HG03045 (cell line): ENCODE measurements around the gene NCOA3.
A peak's percentile ranks its signal among the peaks of the same experiment; 100 is the strongest.
"Not testable (repeated sequence)": the region's sequence is repeated elsewhere in the genome, so short reads cannot be mapped to it uniquely, and the experiment has no call there.

ENCODE experiments used
- ATAC-seq: cut with Tn5 transposase; IDR thresholded peaks from one replicate; pipeline ENCODE4 v1.9.1; 2021; ENCODE audit warnings: mild to moderate bottlenecking, moderate library complexity; ENCODE audit not compliant: unreplicated experiment

NCOA3 gene

GRCh38 chr20:47468290-47469050 is 33.2 kb upstream of the NCOA3 start:
- no peak for ATAC-seq

DNA sequence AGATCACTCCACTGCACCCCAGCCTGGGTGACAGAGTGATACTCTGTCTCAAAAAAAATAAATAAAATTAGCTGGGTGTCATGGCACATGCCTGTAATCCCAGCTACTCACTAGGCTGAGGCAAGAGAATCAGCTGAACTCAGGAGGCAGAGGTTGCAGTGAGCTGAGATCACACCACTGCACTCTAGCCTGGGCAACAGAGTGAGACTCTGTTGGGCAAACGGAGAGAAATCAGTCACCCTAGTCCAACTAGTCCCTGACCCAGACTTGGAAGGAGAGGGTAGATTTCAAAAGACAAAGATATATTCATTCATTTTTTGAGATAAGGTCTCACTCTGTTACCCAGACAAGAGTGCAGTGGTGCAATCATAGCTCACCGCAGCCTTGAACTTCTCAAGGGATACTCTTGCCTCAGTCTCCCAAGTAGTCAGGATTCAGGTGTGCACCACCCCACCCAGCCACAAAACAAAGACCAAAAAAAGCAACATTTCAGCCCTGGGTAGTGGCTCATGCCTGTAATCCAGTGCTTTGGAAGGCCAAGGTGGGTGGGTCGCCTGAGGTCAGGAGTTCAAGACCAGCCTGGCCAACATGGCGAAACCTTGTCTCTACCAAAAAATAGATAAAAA is 26.2 kb upstream of the NCOA3 start:
- no peak for ATAC-seq

GRCh38 chr20:47476452-47476851 is 25.2 kb upstream of the NCOA3 start:
- no peak for ATAC-seq

DNA sequence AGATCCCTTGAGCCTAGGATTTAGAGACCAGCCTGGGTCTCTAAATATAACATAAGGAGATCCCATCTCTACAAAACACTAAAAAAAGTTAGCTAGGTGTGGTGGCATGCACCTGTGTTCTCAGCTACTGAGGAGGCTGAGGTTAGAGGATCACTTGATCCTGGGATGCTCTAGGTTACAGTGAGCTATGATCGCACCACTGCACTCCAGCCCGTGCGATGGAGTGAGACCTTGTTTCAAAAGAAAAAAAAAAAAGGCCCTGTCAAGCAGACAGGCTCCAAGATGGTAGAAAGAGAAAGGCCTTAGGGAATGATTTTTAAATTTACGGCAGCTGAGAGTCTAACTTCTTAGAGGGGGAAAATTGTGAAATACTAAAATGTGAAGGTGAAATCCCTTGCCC is 22.6 kb upstream of the NCOA3 start:
- no peak for ATAC-seq

DNA sequence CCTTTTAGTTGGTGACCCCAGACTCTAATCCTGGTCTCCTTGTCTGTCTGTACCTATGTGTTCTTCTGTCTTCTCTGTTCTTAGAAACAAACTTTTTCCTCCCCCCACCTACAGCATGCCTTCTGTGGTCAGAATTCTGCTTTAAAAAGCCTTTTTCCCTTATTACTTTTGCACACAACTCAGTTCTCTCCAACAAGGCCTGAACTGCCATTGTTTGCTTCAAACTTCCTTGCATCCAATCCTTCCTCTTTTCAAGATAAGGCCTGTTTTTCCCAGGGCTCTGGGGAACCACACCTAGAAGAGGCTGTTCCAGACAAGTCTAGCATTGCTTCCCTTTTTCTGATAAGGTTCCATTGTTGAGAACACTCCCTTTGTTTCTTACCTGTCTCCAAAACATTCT is 22.2 kb upstream of the NCOA3 start:
- ATAC-seq = no peak

DNA sequence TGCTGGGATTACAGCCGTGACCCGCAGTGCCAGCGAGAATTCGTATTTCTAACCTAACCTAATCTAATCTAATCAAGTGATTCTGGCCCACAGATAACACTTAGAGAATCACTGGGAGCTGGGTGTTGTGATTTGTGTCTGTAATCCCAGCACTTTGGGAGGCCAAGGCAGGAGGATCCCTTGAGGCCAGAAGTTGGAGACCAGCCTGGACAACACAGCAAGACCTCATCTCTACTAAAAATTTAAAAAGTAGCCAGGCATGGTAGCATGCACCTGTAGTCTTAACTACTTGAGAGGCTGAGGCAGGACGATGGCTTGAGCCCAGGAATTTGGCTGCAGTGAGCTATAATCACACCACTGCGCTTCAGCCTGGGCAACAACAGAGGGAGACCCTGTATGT is 21.4 kb upstream of the NCOA3 start:
- ATAC-seq = no peak

DNA sequence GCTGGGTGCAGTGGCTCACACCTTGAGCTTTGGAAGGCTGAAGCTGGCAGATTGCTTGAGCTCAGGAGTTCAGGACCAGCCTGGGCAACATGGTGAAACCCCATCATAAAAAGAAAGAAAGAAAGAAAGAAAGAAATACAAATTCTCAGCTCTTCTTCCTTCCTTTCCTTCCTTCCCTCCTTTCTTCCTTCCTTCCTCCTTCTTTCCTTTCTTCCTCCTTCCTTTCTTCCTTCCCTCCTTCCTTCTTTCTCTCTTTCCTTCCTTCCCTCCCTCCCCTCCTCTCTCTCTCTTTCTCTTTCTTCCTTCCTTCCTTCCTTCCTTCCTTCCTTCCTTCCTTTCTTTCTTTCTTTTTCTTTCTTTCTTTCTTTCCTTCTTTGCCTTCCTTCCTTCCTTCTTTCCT is 21.0 kb upstream of the NCOA3 start:
- no peak for ATAC-seq

GRCh38 chr20:47481330-47482216 is 20.1 kb upstream of the NCOA3 start:
- ATAC-seq = no peak

DNA sequence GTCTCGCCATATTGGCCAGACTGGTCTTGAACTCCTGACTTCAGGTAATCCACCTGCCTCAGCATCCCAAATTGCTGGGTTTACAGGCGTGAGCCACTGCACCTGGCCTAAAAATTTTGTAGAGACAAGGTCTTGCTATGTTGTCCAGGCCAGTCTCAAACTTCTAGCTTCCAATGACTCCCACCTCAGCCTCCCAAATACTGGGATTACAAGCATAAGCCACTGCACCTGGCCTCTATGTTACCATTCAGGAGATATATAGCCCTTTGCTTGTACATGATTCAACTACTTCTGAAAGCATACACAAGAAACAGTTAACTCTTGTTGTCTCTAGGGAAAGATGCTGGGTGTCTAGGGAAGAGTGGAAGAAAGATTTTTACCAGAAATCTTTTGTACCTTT is 19.0 kb upstream of the NCOA3 start:
- no peak for ATAC-seq

DNA sequence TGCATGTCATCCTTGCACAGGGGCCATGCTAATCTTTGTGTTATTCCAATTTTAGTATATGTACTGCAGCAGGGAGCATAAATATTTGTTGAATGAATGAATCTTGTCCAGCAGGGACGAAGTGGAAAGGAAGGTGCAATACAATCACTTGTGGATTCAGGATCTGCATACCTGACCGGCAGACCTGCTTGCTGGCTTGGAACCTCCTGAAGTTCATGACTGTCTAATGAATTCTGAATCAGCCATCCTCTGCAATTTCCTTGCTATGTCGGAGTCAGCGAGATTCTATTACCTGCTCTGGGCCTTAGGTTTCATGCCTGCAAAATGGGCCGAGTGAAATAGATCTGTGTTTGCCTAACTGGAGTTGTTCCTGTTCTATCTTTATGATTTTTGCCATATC is 17.4 kb upstream of the NCOA3 start:
- ATAC-seq = no peak

DNA sequence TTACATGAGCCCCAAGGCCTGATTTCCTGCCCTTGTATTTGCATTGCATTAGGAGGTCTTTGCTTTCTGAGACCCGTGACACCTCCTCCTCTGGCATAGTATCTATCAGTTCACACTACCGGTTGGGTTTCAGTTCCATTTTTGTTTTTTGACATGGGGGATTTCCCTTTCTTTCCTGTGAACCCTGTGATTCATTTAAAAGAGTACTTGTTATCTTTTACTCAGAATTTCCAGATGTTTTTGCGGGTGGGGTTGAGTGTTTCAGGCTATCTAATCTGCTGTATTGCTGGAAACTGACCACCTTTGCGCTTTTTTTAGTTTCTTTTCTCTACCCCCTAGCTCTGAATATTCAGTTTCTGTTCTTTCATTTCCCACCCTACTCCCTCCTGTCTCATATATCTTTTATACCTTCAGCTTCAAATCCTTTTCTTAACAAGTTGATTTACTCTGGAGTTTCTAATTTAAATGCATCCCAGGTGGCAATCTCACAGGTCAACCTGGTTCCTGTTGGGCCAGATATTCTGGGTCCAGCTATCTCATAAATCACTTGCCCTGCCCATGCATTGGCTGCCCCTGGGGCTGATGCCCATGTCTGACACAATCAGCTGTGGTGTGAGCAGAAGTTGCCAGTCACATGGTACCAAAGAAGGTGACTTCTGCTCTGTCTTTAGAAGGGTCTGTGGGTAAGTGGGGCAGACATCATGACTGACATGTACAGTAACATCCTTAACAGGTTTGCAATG is 14.3 kb upstream of the NCOA3 start:
- peak; percentile 59 for ATAC-seq

DNA sequence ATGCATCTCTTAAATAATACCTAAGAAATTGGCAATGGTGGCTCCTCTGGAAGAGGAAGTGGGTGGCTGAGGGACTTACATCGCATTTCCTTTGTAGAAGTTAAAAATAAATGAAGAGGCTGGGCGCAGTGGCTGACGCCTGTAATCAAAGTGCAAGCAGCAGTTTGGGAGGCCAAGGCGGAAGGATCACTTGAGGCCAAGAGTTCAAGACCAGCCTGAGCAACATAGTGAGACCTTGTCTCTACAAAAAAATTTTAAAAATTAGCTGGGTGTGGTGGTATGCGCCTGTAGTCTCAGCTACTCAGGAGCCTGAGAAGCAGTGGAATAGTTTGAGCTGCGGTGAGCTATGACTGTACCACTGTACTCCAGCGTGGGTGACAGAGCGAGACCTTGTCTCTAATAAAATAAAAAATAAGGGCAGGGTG is 12.2 kb upstream of the NCOA3 start:
- ATAC-seq = no peak

DNA sequence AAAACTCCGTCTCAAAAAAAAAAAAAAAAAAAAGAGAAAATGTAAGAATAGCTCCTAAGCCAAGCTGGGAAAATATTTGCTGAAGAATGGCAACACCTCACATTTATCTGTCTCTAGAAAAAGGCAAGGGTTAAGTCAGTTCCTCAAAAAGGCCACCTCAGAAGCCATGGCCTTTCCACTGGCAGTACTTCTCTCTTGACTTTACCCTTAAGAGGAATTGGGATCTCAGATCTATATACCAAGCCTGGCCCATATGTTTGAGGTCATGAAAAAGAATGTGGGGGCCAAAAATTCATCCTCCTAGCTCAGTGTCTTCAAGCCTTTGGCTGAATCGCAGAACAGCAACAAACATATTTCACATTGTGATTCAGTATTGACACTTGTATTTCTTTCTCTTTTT is 10.9 kb upstream of the NCOA3 start:
- ATAC-seq = no peak

- no peak for ATAC-seq
Measured at GRCh38 chr20:47492284-47492683, 9.4 kb upstream of the NCOA3 start.

GRCh38 chr20:47493175-47493962 is 8.3 kb upstream of the NCOA3 start:
- ATAC-seq = no peak

- no peak for ATAC-seq
Measured at GRCh38 chr20:47493963-47494293, 7.8 kb upstream of the NCOA3 start.

- ATAC-seq = not testable (repeated sequence)
Measured at GRCh38 chr20:47494606-47495005, 7.1 kb upstream of the NCOA3 start.

GRCh38 chr20:47496118-47496517 is 5.6 kb upstream of the NCOA3 start:
- ATAC-seq = no peak

DNA sequence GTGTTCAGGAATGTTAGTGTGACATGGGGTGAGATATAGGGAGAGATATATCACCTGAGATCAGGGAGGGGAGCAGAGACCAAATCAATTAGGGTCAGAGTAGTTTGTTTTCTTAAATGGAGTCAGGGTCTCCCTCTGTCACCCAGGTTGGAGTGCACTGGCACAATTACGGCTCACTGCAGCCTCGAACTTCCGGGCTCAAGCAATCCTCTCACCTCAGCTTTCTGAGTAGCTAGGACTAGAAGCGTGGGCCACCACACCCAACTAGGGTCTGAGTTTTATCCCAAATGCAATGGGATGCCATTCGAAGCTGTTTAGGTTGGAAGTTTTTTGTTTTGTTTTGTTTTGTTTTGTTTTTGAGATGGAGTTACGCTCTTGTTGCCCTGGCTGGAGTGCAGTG is 3.1 kb upstream of the NCOA3 start:
- no peak for ATAC-seq

DNA sequence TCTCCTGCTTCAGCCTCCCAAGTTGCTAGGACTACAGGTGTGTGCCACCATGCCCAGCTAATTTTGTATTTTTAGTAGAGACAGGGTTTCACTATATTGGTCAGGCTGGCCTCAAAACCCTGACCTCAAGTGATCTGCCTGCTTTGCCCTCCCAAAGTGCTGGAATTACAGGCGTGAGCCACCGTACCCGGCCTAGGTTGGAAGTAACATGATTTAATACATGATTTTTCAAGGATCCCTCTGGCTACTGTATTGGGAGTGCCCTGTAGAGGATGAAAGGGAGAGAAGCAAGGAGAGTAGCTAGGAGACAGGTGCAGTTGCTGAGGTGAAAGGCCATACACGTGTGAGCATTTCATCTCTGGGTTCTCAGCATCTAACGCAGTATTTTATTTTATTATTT is 2.6 kb upstream of the NCOA3 start:
- ATAC-seq = no peak
